Activated T-cell treated with anti-CD3 and anti-CD28 coated beads for 4 hours (primary cell): ENCODE data around the gene TNS3.
"Not testable (repeated sequence)": the region's sequence is repeated elsewhere in the genome, so short reads cannot be mapped to it uniquely, and the experiment has no call there.

ENCODE experiments used
- DNase-seq: peaks from one replicate; pipeline ENCODE4 v3.0.0-alpha.2; 2020

The TNS3 gene

DNA sequence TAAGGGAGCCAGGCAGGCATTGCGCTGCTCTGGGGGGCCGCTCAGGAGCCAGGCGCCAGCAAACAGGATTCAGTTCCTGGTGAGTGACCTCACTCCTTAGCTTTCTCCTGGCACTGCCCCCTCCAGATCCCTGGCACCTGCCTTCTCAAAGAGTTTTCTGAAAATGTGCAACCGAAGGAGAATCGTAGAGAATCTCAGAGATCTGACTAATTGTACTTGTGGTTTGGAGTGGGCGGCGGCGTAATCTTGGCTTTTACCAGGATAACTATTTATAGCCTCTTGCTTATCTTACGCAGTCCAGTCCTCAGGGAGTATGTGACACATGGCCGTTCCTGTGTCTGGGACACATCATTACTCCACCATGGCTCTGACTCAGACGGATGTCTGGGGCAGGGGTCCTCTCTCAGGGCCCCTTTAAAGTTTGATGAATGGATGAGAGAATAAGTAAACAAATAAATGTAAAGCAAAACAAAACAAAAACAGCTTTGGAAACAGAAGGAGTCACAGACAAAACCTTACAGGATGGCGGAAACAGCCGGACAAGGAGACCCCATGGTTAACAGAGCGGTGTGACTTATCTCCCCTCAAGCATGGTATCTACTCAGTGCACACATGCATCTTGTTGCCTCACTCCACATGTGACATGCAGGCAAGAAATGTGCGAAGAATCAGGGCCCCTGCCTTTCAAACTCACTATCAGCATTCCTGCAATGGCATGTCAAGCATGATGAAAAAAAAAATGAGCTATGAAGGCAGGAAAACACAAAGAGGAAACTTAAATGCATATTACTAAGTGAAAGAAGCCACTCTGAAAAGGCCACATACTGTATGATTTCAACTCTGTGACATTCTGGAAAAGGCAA is 99.7 kb downstream of the TNS3 start:
- no peak for DNase-seq

DNA sequence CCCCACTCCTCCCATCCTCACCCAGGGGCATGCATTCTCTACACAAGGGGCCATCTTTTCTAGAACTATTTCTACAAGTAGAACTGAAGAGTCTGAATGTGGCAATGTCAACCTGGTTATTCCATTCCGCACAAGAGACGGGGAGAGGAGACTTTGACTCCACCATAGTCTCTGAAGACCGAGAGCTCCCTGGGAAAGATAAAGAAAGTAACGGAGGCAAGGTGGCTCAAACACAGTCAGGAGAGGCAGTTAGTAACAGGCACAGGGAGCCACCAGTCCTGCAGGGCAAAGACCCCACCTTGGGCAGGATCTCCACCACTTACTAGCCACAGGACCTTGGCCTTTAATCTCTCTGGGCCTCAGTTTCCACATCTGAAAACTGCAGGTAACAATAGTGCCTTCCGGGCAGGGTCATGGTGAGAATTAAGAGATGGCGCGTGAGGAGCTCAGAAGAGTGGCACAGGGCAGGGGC is 100.3 kb downstream of the TNS3 start:
- no peak for DNase-seq

DNA sequence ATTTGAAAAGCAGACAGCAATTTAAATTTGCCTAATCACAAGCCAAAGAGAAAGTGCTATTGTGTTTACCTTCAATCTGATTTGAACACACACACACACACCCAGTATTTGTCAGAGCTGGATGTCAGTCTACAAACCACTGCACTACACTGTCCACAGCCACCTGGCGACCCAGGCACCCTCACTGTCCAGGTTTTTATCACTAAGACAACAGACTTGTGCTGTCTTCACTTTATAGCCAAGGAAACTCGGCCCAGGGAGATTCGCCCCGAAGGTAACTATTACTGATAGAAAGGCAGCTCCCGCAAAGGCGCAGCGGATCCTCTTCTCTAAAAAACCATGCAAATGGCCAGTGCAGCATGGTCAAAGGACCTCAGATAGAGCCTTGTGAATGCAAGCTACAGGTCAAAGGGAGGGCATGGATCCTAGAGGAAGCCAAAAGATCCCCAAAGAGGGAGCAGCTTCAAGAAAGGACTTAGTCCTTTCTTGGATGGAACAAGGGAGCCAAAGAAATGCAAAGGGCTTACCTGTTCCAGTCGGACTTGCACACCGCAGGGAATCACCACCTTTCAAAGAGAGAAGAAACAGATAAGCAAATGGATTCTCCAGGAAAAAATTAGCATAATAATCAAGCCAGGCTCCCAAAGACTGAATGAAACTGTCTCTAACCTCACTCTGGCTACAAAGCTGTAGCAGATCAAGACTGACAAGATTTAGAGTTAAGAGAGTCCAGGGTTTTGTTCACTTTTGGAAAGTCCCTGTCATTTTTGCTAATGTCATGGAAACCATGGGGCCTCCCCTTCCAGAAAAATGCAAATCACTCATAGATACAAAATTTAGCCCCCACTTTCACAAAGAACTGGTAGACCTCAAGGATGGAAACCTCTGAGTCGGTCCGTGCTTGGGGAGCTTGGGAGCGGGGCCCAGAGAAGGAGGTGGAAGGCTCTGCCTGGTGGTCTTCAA is 101.1 kb downstream of the TNS3 start:
- no peak for DNase-seq

DNA sequence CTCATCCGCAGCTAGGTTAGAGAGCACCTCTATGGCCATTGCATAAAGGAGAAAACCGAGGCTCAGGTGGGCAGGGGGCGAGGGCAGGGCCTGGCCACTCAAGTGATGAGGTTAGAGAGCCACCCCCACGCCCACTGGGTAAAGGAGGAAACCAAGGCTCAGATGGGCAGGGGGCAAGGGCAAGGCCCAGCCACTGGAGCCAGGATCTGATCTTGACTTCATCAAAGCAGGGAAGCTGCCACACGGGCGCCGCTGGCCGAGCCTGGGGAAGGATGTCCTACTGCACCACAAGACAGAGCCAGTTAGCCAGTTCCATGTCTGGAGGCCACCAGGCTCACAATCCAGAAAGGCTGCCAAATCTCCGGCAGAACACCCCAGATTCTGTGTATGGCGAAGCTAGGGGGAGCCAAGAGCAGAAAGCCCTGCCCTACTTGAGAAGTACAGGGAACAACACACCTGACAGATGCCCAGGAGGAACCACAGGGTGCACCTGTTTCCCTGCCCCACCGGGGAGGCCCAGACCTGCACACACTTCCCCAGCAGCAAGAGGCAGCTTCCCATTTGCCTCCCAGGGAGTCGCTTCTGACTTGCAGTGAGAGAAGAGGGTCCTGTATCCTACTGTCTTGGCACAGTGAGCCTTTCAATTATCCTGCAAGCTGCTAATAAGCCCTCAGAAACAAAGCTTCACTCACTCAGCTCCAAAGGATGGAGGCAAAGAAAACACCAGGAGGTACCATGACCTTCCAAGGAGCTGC is 101.9 kb downstream of the TNS3 start:
- DNase-seq, result no peak

DNA sequence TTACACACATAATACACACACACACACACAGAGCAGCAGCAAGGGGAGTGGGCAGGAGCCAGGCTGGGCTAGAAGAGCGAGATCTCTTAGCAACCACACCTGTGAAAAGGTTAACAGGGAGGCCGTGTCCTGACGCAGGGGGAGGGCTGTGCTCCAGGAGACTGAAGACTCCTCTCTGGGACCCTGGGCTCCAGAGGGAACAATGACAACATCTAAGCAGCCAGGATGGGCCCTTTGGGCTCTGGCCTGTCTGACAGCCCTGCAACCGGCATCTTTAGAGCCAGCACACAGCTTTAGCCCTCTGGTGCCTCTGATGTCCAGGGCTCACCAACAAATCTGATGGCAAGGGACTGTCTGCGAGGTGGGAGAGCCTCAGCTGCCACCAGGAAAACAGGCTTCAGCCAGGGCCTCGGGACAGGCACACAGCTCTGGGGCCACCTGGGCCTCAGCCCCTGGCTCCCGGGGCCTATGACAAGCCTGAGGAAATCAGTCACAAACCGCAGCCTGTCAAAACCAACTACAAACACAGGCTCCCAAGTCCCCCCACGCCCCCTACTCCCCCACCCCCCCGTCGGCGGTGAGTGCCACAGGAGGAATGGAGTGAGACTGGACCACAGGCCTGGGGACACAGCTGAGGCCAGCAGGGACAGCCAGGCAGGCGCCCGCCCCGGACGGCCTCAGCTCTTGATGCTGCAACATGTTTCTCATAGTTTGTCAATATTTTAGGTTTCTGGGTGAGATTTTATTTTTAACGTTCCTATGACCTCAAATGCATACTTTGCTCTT is 102.8 kb downstream of the TNS3 start:
- no peak for DNase-seq

DNA sequence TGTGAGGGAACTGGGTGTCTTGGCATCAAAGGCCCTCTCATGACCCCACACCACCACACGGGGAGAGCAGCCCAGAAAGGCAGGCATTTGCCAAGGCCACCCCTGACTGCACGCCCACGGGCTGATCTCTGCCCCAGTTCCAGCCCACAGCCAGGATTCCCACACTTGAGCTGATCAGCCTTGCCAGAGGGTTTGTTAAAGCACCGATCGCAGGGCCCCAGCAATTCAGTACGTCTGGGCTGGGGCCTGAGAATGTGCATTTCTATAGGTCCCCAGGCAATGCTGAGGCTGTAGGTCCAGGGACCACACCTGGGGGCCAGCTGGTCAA is 103.9 kb downstream of the TNS3 start:
- no peak for DNase-seq

DNA sequence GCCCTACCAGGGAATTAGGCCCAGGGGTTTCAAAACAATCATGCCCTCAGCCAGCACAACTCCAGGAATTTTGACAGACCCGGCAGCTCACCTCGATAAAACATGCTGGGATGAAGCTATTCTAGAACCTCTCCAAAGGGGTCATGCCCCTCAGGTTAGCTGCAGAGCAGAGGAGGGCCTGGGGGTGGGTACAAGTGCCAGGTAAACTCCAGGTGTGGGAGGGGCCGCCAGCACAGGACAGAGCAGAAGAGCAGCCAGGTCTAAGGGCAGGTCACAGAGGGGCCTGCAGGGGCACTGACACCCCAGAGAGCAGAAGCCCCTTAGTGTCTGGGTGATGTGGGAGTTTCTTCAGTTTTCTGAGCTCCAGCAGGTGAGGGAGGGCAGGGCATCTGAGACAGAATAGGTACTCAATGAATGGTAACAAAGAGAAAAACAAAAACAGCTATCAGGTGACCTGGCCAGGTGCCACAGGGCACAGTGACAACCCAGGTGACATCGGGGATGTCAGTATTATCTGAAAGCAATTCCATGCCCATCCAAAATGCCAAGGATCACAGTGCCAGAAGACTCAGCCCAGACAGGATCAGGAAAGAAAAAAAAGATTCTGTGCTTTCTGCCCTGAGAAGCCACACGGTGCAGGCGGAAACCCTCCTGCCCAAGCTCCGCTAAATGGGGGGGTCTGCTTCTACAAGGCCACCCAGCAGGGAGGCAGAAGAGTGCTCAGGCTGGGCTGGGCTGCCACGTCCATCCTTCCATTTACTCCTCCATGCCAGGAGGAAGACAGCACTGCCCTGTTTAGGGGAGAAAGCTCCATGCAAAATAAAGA is 104.5 kb downstream of the TNS3 start:
- DNase-seq, result no peak

DNA sequence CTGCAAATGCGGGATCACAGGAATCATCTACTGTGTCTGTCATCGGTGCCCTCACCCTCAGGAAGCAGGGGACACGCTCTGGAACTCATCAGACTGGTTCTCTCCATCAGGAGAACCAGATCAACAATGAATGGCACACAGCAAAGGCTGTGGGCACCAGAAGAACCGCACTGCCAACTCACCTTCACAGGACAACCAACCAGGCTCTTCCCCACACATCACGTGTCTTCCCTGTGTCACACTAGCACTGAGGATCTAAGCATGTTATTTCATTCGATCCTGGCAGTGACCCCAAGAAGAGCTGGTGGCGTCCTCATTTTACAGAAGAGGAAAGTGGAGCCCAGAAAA is 106.1 kb downstream of the TNS3 start:
- no peak for DNase-seq

DNA sequence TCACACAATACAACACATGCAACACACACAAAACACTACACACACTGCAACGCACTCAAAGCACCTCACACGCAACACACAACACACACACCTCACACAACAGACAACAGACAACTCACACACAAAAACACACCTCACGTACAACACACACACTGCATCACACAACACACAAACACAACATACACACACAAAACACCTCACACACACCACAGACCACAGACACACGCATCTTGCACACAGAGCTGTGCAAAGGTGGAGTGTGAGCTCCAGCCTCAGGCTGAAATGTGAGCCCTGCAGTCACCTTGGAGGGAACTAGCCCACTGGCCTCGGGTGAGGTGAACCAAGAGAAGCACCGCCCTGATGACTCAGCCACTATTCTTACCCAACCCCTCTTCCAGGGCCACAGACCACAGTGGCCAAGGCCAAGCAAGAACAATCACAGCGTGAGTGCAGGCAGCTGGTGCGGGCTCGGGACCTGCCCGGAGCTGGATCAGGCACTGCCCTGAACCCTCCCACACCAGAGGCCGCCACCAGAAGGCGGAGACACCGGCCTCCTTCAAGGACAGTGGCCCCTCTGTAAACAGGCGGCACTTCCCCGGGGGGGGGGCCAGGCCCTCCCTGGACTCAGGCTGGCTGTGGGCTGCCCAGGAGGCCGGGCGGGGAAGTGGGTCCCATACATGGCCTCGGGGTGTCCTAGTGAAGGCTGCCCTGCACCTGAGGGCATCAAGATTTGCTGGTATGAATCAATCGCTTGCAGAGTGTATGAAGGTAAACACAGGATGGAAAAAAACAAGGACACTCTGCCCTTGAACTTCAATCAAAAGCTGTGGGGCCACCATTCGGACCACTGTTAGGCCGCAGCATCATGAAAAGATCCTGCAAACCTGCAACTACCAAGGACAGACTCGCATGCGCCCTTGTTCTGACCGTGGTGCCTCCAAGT is 106.7 kb downstream of the TNS3 start:
- no peak for DNase-seq

DNA sequence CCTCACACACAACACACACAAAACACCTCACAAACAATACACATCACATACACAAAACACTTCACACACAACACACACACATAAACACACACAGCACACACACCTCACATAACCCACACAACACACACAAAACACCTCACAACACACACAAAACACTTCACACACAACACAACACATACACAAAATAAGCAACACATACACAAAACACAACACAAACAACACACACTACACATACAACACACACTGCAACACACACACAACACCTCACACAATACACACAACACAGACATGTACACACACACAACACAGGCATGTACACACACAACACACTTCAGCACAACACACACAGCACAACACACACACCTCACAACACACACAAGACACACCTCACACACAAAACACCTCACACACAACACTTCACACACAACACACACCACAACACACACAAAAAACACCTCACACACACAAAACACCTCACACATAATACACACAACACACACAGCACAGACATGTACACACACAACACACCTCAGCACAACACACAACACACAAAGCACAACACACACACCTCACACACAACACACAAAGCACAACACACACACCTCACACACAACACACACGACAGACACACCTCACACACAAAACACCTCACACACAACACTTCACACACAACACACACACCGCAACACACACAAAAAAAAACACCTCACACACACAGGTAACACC is 107.5 kb downstream of the TNS3 start:
- no peak for DNase-seq

DNA sequence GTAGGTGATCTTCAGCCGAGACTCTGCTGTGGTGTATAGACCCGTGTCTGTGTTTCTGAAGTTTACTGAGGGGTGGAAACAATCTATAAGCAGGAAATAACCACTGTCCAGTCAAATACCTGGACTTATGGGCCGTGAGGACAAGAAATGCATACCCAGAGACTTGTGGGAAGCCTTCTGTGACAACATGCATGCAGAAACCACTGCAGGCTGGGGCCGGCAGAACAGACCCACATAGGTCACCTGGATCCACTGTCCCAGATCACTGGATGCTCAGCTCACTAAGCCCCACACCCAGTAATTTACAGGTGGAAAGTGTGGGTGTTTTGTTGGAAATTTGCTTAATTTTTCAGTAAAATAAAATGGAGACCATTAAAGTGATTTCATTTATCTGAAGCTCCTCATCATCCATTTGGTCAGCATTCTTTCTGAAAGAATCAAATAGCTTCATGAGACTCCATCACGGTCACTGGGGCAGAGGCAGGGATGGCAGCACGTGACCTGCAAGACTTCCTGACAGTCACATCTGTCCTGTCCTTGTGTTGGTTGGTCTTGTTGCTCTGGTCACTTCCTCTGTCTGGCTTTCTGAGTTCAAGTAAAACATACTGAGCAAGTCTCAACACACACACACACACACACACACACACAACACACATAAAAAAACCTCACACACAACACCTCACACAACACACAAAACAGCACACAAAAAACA is 108.3 kb downstream of the TNS3 start:
- no peak for DNase-seq

DNA sequence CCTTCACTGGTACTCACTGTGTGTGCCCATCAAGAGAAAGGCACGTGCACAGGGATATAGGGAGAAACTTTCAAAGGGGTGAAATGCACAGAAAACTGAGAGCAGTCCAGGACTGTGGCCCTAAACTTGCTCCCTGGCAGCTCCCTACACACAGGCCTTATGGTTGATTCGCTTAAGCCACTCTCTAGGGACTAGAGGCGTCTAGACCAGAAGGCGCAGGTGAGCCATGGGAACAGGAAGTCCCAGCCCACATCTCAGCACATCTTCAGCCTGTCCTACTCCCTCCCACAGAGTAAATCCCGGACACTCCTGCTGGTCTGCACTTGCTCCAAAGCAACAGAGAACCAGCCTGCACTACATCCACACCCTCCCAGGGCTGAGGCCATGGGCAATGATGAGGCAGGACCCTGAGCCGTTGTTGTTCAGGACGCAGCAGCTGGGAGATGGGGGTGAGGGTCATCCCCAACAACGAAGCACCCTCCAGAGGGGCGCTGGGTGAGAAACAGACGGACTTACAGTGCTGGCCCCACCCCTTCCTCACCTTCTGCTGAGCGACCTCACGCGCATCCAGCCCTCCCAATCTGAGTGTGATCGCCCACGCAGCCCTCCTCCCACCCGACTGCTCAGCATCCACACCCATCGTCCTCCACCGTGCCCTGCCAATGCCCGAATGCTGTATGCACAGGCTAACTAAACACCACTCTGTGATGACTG is 109.3 kb downstream of the TNS3 start:
- no peak for DNase-seq

DNA sequence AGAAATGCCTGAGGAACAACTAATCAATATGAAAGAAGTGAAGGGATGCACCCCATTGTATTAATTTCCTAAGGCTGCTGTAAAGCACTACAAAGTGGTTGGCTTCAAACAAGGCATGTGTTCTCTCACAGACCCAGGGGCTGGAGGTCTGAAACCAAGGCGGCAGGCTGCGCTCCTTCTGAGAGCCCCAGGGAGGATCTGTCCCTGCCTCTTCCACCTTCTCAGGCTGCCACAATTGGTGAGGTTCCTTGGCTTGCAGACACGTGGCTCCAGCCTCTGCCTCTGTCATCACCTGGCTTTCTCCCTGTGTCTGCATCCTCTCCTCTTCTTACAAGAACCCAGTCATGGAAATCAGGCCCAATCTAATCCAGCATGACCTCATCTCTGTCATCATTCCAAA is 110.1 kb downstream of the TNS3 start:
- no peak for DNase-seq

DNA sequence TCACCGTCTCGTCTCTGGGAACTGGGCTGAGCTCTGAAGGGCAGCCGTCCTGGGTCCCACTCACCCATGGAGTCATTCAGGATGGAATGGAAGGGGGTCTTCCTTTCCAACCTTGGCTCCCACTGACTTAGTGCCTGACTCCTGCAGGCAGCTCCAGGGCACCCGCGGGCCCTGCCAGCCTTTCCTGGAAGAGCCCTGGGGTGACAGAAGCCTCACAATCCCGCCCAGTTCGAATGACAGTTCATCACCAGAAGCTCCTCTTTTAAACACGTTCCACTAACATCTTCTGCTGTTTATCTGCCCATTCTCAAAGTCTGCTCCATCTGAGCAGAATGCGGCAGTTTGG is 110.6 kb downstream of the TNS3 start:
- no peak for DNase-seq

DNA sequence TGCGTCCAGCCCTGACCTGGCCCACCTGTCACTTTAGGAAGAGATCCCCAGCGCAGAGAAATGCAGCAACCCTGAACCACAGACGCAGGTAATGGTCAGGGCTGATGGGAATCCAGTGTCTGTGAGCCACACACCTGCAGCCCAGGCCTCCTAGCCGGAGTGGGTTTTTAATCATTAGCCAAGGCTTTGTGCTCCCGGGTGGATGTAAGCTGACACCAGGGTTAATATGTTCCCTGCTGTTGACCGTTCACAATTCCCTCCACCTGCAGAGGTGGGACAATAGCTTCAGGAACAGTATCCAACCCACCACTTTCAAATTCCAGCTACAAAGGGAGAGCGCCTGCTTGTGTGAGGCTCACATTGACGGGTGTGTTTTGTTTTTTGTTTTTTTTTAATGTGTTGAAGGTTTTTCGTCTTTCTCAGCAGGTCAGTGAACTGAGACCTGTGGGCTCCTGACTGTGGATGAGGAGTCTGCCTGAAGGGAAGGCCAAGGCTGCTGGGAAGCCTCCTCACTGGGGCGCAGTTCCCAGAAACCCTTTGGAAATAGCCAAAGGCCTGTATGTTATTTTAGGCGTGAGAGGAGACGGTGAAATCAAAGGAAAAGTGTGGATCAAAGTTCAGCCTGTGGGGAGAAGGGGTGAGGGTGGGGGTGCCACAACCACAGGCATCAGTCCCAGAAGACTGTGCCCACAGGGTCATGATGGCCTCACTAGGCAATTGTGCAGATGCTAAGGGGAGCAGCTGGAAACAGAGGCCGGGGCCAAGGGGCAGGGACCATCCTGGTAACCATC is 111.1 kb downstream of the TNS3 start:
- DNase-seq, result no peak

DNA sequence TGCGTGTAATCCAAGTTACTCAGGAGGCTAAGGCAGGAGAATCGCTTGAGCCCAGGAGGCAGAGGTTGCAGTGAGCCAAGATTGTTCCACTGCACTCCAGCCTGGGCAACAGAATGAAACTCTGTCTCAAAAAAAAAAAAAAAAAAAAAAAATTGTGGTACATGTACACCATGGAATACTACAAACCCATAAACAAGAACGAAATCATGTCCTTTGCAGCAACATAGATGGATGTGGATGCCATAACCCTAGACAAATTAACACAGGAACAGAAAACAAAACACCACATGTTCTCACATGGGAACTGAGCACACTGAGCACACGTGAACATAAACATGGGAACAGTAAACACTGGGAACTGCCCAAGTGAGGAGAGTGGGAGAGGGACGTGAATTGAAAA is 112.1 kb downstream of the TNS3 start:
- DNase-seq, result not testable (repeated sequence)

DNA sequence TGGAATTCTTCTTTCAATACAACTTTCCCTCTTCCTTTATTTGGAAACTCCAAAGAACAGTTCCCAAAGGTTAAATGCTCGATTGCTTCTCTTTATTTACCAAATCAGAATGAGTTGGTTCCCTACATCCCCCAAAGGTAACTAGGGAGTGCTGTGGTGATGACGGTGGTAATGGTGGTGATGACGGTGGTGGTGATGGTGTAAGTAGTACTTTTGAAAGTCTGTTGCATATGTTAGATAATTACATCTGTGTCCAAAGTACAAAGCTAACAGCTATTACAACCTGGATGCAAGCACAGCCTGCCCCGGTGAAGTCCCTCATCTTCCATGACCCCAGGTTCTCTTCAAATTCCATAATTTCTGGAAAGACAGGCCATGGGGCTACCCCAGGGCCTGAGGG is 115.1 kb downstream of the TNS3 start:
- no peak for DNase-seq

DNA sequence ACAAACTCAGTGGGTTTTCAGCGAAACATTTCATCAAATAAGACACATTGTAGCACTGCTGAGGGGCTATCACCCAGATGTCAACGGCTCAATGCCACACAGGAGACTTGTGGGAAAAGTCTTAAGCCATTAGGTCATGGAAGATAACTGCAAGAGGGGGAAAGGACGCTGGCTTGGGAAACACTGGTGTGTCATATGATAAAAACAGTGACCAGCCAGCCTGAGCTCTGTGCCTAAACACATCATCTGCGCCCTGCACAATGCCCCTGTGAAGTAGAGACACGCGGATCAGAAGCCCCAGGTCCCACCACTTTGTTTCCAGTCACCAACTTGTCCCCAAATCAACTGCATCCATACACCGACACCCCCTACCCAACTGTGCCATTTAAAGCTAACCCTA is 116.7 kb downstream of the TNS3 start:
- DNase-seq, result no peak
